GM18951 (cell line): ENCODE measurements around the gene NUB1.

Experiments
- POLR2A ChIP-seq: IDR thresholded peaks from 4 replicates; pipeline ENCODE4 v1.6.1; 2011; ENCODE audit warnings: mild to moderate bottlenecking; ENCODE audit not compliant: insufficient read length, insufficient read depth; ENCODE audit errors: extremely low read depth
- in situ Hi-C: fragments of 300-500 bp; cut with MboI; formaldehyde crosslinking; loops from one replicate; pipeline ENCODE4 v1.12.0; 2022; ENCODE audit warnings: low sequenced_read_pairs, mixed read lengths, inconsistent platforms; ENCODE audit not compliant: unreplicated experiment

Gene NUB1

DNA sequence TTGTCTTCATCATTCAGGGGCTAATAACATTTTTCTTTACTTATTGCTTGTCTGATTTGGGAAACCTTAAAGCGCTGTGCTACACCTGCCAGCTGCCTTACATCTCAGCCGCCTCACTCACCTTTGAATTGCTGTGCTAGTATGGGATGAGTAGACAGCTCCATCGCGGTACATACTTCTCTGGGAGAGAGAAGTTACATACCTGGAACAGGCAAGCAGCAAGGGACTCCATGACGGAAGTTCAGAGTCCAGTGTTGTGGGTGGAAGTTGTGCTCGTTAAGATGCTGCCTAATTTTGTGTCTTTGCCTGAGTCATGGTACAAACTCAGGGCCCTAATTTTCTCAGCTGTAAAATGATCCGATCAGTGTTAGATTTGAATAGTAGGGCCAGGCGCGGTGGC is 1.9 kb downstream of the NUB1 start:
- in situ Hi-C loops: no loop called here
- TF ChIP-seq POLR2A: no peak

DNA sequence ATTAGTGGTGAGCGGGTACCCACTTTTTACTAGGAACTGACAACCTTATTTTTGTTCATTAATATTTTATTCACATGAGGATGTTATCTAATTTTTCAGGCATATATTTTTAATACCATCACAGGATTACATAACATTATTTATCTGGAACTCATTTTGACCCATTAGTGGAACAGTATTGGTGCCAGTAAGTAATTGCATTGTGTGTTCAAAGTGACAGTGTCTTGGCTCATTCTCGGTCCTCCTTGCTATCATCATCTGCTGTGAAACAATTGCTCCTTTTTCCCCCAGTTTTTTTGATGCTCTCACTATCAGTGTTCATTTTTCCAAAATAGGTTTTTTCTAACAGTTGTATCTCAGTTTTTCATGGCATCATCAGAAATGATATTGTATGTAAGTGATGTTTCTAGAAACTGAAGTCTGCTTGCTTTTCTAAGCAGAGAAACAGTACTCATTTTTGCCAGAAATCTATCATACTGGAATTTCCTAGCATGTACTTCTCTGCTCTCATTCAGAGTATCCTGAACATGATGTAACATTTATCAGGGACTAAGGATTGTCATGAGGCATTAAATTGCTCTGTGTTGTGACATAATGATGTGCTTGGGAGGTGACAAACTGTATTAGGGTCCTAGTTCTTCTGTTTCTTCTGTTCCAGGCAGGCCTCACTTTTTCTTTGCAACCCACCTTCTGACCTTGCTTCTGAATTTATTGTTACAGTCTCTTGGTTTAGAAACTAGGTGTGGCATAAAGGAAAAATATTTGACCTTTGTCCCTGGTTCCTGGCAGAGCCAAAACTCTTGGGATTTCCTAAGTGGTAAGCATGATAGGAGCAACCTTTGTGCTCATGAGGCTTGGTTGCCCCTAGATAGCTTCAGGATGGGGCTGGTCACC is 4.2 kb downstream of the NUB1 start:
- TF ChIP-seq POLR2A: no peak
- in situ Hi-C loops: no loop called here

DNA sequence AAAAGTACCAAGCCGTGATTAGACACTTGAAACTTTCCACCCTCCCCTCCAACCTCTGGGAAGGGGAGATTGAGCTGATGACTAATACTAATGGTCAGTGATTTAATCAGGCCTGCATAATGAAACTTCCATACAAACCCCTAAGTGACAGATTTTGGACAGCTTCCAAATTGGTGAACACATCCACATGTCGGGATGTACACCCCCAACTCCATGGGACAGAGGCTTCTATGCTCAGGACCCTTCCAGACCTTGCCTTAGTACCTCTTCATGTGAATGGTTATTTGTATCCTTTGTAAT is 4.8 kb downstream of the NUB1 start:
- TF ChIP-seq POLR2A: no peak
- in situ Hi-C loops: no loop called here

DNA sequence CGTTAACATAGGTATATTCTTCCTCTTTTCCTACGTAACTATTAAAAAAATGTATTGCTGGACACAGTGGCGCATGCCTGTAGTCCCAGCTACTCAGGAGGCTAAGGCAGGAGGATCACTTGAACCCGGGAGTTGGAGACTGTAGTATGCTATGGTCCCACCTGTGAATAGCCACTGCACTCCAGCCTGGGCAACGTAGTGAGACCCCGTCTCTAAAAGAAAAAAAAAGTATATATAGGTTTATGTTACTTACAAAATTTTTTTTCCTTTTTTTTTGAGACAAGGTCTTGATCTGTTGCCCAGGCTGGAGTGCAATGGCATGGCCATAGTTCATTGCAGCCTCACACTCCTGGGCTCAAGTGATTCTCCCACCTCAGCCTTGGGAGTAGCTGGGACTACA is 5.6 kb downstream of the NUB1 start:
- TF ChIP-seq POLR2A: no peak
- in situ Hi-C loops: no loop called here

DNA sequence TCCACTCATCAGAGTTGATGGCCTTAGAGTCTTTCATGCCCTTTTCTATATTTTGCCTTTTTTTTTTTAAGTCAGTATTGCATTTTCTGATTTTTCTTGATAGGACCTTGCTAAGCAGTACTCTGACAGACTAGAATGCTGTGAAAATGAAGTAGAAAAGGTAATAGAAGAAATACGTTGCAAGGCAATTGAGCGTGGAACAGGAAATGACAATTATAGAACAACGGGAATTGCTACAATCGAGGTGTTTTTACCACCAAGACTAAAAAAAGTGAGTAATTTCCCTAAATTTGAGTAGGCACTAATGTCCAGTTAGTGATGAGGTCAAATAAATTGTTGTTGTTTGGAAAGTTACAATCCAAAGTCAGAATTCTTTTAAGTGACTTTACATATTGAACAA is 7.4 kb downstream of the NUB1 start:
- in situ Hi-C loops: no loop called here
- TF ChIP-seq POLR2A: no peak

DNA sequence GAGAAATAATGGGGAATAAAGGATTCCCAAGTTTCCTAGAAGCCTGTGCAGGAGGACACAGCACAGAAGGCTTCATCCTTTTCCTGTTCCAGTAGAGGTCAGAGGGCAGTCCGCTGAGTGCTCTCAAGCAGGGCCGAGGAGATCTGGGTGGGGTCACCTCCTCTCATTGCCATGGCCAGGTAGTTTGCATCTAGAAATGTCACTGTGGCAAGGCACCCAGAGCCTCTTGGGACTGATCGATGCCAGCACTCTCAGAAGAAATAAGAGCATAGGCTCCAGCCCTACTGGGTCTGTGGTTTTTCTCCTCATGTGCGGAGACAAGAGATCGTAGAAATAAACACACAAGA is 7.9 kb downstream of the NUB1 start:
- TF ChIP-seq POLR2A: no peak
- in situ Hi-C loops: no loop called here

DNA sequence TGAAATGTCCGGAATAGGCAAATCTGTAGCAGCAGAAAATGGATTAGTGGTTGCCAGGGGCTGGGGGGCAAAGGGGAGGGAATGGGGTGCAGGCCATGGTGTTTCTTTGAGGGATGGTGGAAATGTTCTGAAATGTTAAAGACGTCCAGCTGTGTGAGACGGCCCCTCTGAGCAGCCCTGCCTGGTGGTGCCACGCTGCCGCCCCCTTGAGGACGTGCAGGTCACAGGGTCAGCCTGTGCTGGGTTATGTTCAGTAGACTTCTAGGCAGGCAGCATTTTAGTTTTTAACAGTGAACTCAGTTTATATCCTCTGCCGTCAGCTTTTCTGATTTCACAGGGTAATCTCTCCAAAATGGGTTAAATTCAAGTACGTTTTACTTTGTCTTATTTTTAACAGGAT is 9.4 kb downstream of the NUB1 start:
- in situ Hi-C loops: no loop called here

DNA sequence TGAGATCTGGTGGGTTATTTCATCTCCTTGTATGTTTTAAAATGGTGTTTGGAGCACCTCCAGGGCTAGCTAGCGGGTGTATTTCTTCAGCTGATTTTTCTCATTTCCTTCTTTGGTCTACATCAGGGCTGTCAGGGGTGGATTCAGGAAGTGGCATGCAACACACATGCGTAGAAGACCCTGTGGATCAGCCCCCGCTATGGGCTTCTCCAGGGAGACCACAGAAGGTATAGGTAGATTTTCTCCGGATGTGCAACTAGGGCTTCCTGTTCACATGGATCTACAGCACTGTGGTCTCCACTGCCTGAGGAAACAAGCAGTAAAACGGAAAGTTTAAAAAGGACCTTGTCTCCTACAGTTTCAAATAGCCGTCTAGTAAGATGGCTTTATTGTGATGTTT is 10.4 kb downstream of the NUB1 start:
- no peak for TF ChIP-seq POLR2A
- in situ Hi-C loops: no loop called here

More for the DNA sequence above, 9.4 kb downstream of the NUB1 start:
- TF ChIP-seq POLR2A: no peak

DNA sequence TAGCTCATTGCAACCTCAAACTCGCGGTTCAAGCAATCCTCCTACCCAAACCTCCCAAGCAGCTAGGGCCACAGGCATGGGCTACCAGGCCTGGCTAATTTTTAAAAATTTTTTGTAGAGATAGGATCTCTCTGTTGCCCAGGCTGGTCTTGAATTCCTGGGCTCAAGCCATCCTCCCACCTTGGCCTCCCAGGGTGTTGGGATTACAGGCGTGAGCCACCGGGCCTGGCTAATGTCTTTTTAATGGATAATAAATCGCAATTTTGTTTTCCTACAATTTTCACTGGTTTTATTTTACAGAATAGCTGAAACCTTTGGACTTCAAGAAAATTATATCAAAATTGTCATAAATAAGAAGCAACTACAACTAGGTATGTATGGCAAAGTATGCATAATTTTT is 10.9 kb downstream of the NUB1 start:
- in situ Hi-C loops: no loop called here

DNA sequence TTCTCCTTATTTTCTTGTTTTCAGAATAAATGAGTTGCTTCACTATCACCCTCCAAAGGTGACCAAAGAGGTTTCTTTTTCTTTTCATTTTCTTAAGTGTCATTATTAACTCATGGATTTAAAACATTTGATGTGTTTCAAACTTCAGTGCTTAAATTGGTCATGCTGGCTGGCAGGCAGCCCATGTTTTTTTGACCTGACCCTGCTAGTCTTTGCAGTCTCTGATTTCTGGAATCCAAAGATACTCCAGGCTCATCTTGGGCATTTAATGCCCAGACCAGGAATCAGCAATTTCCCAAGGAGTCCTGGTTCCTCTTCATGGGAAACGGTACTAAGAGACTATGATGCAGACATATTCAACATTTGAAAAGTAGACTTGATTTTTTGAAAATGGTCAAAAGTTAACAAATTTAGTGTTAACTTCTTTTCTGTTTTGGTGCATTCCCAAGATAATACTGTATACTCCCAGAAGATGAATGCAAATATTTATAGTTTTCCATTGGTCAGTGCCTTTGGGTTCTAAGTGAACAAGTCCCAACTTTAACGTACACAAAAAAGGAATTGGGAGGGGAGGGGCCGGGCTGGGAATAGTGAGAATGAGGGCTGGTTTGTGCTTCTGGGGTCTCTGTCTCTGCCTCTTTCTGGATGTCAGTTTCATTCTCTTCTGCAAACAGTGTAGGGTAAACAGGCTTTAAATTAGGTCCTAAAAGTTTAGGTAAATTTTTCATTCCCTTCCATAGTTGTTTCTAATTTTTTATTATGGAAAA is 19.8 kb downstream of the NUB1 start:
- in situ Hi-C loops: loop anchor here (10.0 kb wide), 1 partner anchor 83 kb away; the partner anchor contains the start of gene CRYGN
- TF ChIP-seq POLR2A: no peak

More for the DNA sequence above, 10.9 kb downstream of the NUB1 start:
- no peak for TF ChIP-seq POLR2A

DNA sequence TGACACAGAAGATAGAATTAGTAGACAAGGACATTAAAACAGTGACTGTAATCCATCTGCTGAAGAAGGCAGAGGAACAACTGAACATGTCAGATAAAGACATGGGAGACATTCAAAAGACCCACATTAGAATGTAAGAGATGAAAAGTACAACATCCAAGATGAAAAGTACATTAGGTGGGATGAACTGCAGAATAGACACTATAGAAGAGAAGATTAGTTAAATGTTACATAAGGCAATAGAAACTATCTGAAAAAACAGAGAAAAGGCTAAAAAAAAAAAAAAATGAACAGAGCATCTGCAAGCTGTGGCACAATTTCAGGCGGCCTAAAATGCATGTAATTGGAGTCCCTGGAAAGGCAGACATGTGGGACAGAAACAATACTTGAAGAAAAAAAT is 21.6 kb downstream of the NUB1 start:
- in situ Hi-C loops: loop anchor here (10.0 kb wide), 1 partner anchor 82 kb away; the partner anchor contains the start of gene CRYGN
- TF ChIP-seq POLR2A: no peak

DNA sequence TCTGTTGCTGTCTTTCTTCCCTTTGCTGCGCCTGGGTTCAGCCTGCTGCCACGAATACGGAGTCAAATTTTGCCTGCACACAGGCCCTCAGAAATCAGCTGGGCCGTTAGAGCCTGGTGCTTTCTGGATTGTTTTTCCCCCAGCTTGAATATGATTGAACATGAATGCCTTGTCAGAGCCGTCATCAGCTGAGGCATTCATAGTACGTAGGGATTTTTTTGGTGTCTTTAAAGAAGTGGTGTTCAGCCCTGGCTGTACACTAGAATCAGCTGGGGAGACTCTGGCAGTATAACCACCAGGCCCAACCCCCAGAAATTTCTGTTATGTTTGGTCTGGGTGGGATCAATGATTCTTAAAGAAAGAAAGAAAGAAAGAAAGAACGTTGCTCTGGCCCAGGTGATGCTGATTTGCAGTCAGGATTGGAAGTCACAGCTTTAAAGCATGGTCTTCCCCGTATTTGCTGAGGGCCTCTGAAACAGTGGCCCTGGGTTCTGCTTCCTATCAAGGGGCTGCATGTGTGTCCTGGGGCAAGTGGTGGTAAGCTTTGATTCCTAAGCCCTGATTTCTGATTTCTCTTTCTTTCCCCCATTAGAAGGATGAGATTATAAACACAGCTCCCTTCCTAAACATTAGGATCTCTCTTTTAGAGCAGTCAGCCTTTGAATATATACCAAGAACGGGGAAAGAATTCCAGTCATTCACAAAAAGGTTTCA is 24.7 kb downstream of the NUB1 start:
- TF ChIP-seq POLR2A: no peak
- in situ Hi-C loops: loop anchor here (10.0 kb wide), 1 partner anchor 78 kb away; the partner anchor contains the start of gene CRYGN

DNA sequence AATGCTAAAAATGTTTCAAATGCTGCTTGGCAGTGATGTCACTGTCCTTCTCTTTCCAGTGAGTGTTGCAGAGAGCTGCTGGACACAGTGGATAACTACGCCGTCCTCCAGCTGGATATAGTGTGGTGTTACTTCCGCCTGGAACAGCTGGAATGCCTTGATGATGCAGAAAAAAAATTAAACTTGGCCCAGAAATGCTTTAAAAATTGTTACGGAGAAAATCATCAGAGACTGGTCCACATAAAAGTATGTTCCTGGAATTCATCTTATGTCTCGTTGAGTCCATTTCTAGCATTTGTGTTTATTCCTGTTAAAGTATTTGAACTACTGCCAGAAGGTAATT is 25.2 kb downstream of the NUB1 start:
- no peak for TF ChIP-seq POLR2A
- in situ Hi-C loops: loop anchor here (10.0 kb wide), 1 partner anchor 78 kb away; the partner anchor contains the start of gene CRYGN

DNA sequence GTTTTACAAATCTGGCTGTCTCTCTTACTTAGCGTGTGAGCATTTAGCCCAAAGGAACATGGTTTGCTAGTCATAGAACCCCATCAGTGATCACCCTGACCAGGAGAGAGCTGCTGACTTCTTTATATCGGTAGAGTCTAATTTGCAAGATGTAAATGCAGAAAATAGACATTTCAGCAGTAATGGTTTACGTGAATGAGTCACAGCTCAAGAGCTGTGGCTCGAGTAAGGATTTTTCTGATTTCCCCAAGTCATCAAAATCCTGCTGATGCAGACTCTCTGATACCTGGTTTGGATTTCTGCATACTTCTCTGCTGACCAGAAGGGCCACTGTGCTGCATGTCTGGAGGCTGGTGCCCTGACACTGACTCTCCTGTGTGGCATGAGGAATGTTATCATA is 25.7 kb downstream of the NUB1 start:
- TF ChIP-seq POLR2A: no peak
- in situ Hi-C loops: loop anchor here (10.0 kb wide), 1 partner anchor 78 kb away; the partner anchor contains the start of gene CRYGN

DNA sequence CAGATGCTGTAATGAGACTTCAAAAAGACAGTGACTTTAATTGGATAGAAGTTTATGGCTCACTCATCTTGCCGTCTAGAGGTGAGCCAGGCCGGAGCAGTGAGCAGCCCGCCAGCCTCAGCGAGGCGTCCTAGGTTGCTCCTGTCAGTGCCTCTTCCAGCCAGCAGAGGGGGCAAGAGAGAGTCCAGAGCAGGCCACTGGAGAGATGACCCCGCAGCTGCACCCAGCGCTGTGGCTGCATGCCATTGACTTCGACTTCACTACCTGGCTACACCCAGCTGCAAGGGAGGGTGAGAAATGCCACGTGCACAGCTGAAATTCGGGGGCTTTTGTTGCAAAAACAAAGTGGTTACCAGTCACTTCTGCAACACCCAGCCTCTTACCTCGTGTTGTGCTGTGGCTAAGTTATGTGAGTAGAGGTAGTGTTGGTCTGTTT is 26.5 kb downstream of the NUB1 start:
- in situ Hi-C loops: loop anchor here (10.0 kb wide), 1 partner anchor 77 kb away; the partner anchor contains the start of gene CRYGN
- TF ChIP-seq POLR2A: no peak
